GM12873 (cell line): Measurements from ENCODE around the gene NRXN2.

Experiments used
- TF ChIP-seq, protein P1 (sequence below): IDR thresholded peaks from 2 replicates; pipeline ENCODE4 v1.5.1; 2012; ENCODE audit warnings: low read depth, mild to moderate bottlenecking, moderate library complexity, low read length, control low read depth; ENCODE audit not compliant: insufficient read depth; ENCODE audit errors: missing control alignments

The NRXN2 gene

DNA sequence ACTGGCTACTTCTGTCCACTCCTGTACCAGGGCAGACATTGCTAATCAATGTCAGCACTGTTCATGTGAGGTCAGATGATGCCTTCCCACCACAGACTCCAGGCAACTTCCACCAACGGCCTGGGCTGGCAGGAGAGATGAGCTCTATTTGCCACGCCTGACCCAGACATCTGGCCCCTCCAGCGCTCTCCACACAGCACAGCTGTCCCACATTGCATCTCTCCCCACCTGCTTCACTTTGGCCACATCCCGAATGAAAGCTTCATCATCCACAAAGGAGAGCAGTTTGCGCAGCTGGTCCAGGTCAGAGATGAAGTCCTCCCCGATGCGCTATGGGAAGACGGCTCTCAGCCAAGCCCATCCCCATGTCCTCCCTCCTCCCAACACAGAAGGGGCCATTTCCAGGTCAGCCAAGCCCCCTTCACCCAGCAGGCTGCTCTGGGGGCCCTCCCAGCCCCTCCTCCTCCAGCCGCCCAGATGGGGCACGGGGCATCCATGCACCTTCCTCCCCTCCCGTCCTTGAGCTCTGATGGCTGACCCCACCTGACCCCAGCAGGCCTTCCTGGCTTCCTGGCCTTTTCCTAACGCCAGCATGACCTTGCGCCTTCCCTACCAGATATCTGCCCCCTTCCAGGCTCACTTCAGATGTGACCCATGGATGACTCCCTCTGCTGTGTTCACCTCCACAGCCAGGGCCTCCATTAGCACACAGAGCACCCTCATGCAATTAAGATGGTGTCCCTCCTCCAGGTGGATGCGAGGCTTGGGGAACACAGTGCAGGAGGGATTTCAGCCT is 29.4 kb upstream of the NRXN2 start:
- TF ChIP-seq, protein P1, sequence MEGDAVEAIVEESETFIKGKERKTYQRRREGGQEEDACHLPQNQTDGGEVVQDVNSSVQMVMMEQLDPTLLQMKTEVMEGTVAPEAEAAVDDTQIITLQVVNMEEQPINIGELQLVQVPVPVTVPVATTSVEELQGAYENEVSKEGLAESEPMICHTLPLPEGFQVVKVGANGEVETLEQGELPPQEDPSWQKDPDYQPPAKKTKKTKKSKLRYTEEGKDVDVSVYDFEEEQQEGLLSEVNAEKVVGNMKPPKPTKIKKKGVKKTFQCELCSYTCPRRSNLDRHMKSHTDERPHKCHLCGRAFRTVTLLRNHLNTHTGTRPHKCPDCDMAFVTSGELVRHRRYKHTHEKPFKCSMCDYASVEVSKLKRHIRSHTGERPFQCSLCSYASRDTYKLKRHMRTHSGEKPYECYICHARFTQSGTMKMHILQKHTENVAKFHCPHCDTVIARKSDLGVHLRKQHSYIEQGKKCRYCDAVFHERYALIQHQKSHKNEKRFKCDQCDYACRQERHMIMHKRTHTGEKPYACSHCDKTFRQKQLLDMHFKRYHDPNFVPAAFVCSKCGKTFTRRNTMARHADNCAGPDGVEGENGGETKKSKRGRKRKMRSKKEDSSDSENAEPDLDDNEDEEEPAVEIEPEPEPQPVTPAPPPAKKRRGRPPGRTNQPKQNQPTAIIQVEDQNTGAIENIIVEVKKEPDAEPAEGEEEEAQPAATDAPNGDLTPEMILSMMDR, result no peak

DNA sequence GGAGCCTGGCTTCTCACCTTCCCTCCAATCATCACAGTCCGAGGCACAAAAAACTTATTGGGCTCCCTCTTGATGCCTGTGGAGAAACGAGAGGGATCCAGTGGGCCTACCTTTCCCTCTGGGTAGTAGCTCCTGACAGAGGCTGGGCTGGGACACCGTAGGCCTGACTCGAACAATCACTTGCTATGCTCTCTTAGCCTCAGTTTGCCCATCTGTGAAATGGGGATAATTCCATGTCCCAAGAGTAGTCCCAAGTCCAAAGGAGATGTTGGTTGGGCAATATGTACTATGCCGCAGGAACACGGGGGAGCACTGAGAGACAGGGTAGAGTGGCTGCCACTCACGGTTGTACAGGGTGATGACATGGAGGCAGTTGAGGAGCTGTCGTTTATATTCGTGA is 28.6 kb upstream of the NRXN2 start:
- TF ChIP-seq, protein P1, result no peak

DNA sequence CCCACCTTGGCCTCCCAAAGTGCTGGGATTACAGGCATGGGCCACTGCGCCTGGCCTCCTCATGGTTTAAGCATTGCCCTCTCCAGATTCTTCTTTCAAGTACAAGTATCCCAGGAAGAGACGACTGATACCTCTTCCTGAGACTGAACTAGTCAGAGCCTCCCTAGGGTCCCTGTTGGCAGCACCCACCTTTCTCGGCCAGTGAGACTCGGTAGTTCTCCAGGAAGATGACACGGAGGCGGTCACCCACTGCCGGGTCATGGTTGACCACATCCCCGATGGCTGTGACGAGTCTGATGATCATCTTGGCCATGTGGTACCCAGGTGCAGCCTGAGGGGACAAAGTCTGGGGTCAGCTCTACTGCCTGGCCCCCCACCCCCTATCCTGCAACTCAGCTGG is 28.1 kb upstream of the NRXN2 start:
- TF ChIP-seq, protein P1, result no peak

DNA sequence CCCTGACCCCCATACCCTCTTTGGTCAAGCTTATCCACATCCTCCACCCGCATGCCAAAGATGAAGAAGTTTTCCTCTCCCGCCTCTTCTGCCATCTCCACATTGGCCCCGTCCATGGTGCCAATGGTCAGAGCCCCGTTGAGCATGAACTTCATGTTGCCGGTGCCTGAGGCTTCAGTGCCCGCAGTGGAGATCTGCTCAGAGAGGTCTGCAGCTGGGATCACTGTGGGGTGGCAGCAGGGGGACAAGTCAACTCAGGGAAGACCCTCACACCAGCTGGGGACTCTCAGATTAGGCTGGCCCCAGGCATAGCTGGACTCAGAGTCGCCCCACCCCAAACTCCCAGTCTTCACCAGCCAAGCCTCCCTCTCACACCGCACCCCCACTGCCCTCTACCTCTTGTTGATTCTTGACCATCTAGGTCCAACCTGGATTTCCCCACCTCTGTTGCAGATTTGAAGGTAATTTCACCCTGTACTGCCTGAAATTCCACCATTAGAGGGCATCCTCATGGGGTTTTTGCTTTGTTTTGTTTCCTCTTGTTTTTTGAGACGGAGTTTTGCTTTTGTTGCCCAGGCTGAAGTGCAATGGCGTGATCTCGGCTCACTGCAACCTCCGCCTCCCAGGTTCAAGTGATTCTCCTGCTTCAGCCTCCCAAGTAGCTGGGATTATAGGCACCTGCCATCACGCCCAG is 27.5 kb upstream of the NRXN2 start:
- TF ChIP-seq, protein P1, result peak; percentile 17

DNA sequence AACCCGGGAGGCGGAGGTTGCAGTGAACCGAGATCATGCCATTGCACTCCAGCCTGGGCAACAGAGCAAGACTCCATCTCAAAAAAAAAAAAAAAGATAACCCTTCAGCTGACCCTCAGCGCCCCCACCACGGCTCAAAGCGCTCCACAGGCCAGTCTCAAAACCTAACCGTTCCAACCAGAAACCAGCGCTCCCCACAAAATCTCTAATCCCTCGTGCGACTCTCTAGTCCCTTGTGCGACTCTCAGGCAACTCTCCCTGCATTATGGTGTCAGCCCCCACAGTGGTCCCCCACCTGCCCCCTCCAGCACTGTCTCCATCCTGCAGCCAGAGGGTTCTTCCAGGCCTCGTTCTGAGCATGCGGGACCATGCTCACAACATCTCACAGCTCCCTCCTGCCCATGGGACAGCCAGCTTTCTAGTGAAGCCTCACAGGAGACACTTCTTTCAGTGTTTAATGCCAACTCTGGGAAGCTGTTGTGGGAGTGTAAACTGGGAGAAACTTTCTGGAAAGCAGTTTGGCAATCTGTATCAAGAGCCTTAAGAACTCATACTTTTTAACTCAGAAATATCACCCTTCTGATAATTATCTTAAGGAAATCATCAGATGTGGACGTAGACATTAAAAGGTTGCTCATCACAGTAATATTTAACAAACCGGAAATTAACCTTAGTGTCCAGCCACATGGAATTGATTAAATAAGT is 25.1 kb upstream of the NRXN2 start:
- TF ChIP-seq, protein P1, result no peak

DNA sequence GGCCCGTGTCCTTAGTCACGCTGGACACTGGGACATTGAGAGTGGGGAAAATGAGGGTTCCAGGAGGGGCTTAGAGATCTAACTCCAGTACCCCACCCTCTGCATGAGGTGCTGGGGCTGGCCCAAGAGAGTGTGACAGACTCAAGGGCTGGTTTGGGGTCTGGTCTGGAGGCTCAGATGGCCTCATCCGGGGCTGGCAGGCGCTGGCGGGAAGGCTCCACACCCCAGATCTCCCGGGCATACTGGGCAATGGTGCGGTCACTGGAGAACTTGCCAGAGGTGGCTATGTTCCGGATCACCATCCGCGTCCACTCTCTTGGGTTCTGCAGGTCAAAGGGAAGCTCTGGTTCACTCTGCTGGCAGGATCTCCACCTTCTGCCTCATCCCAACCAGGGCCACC is 23.5 kb upstream of the NRXN2 start:
- TF ChIP-seq, protein P1, result no peak
